K562 (cell line): ENCODE results near the gene VPS13D. TPM values are rescaled to one million over a fixed set of nuclear protein-coding genes. Genes with fewer than 3 reads are reported as not detected.

Experiments
- CBX1 ChIP-seq: sonication (generic); IDR thresholded peaks from 2 replicates; pipeline ENCODE4 v1.6.1; 2016; ENCODE audit warnings: antibody characterized with exemption, low read depth, mild to moderate bottlenecking
- CC2D1A ChIP-seq: fragments of 450-650 bp; IDR thresholded peaks from 2 replicates; pipeline ENCODE4 v1.6.1; 2017; ENCODE audit warnings: mild to moderate bottlenecking
- CTCF ChIP-seq, 3 experiments: IDR thresholded peaks in 2 of 3; conservative IDR thresholded peaks in 1 of 3; 2 replicates each; pipeline ENCODE4 v1.5.1; 2011 to 2012; ENCODE audit warnings: low read length in 3 of 3, mild to moderate bottlenecking in 3 of 3, control low read depth in 2 of 3, improper control_type of control experiment in 1 of 3, inconsistent platforms in 1 of 3, low read depth in 1 of 3, mixed read lengths in 1 of 3, moderate library complexity in 1 of 3; ENCODE audit not compliant: insufficient read depth in 2 of 3
- CXXC5 ChIP-seq: fragments of 250-450 bp; sonication (Bioruptor Pico); IDR thresholded peaks from 2 replicates; pipeline ENCODE4 v1.8.0; 2022; ENCODE audit warnings: inconsistent platforms, mild to moderate bottlenecking, moderate library complexity
- E2F5 ChIP-seq: sonication (generic); formaldehyde crosslinking; IDR thresholded peaks from 2 replicates; pipeline ENCODE4 v1.8.0; 2022; ENCODE audit warnings: mild to moderate bottlenecking, missing genetic modification reagents
- HDGF ChIP-seq: fragments of 450-650 bp; IDR thresholded peaks from 2 replicates; pipeline ENCODE4 v1.6.1; 2016
- HNRNPH1 ChIP-seq: fragments of 200-400 bp; formaldehyde crosslinking; optimal IDR thresholded peaks from 2 replicates; pipeline ENCODE3; 2017; ENCODE audit warnings: low read depth, mild to moderate bottlenecking, low read length, moderate library complexity
- JUND ChIP-seq, 2 experiments: IDR thresholded peaks; 2 replicates in 1 of 2; 3 replicates in 1 of 2; pipeline ENCODE4 v1.6.1; 2011; ENCODE audit warnings: borderline replicate concordance in 2 of 2, low read depth in 2 of 2, low read length in 2 of 2, improper control_type of control experiment in 1 of 2, missing biosample characterization in 1 of 2, missing genetic modification characterization in 1 of 2, missing genetic modification reagents in 1 of 2
- KAT8 ChIP-seq: fragments of 450-650 bp; IDR thresholded peaks from 2 replicates; pipeline ENCODE4 v1.6.1; 2016; ENCODE audit warnings: low read depth, mild to moderate bottlenecking
- NFRKB ChIP-seq: fragments of 450-650 bp; IDR thresholded peaks from 2 replicates; pipeline ENCODE4 v1.6.1; 2016; ENCODE audit warnings: low read depth
- PKNOX1 ChIP-seq: fragments of 450-650 bp; IDR thresholded peaks from 2 replicates; pipeline ENCODE4 v1.6.1; 2016
- POLR3A ChIP-seq: IDR thresholded peaks from 2 replicates; pipeline ENCODE4 v1.6.1; 2011; ENCODE audit warnings: borderline replicate concordance, mild to moderate bottlenecking, moderate library complexity; ENCODE audit not compliant: insufficient read length, insufficient read depth; ENCODE audit errors: extremely low read depth
- SMARCA4 ChIP-seq: fragments of 450-650 bp; IDR thresholded peaks from 2 replicates; pipeline ENCODE4 v1.6.1; 2016
- SRSF3 ChIP-seq: fragments of 200-400 bp; formaldehyde crosslinking; IDR thresholded peaks from 2 replicates; pipeline ENCODE4 v1.6.1; 2016; ENCODE audit warnings: mild to moderate bottlenecking, low read length, moderate library complexity; ENCODE audit not compliant: insufficient read depth
- TAF9B ChIP-seq: fragments of 450-650 bp; IDR thresholded peaks from 2 replicates; pipeline ENCODE4 v1.6.1; 2018; ENCODE audit warnings: mild to moderate bottlenecking; ENCODE audit not compliant: partially characterized antibody
- TEAD2 ChIP-seq: fragments of 450-650 bp; IDR thresholded peaks from 2 replicates; pipeline ENCODE4 v1.6.1; 2016; ENCODE audit warnings: missing genetic modification characterization, control low read depth, missing compliant biosample characterization
- WHSC1 ChIP-seq: IDR thresholded peaks from one replicate; pipeline ENCODE4 v1.6.1; 2012; ENCODE audit warnings: low read length, control low read depth, inconsistent platforms
- ZFX ChIP-seq: sonication (generic); formaldehyde crosslinking; IDR thresholded peaks from 2 replicates; pipeline ENCODE4 v1.8.0; 2022; ENCODE audit warnings: mild to moderate bottlenecking, missing genetic modification reagents, moderate library complexity
- ZHX1 ChIP-seq: fragments of 150-350 bp; conservative IDR thresholded peaks from 2 replicates; pipeline ENCODE4 v1.6.1; 2014; ENCODE audit warnings: low read length
- ZNF311 ChIP-seq: fragments of 250-450 bp; sonication (Bioruptor Pico); IDR thresholded peaks from 2 replicates; pipeline ENCODE4 v1.4.0; 2020; ENCODE audit warnings: mild to moderate bottlenecking, moderate library complexity
- ZNF316 ChIP-seq: fragments of 450-650 bp; IDR thresholded peaks from 2 replicates; pipeline ENCODE4 v1.6.1; 2016
- ZNF408 ChIP-seq: fragments of 250-450 bp; sonication (Bioruptor Pico); IDR thresholded peaks from 2 replicates; pipeline ENCODE4 v1.4.0; 2020; ENCODE audit warnings: low read depth, mild to moderate bottlenecking, moderate library complexity
- polyA plus RNA-seq, 8 experiments: library from polyadenylated mRNA; depleted of rRNA in 4 of 8; stranded (reverse) in 5 of 8; unstranded in 3 of 8; fragments of >200 nt; fragmentation: Nextera tagmentation in 2 of 8; fragmentation: Illumina TruSeq in 1 of 8; extraction: Ambion mirVana in 2 of 8; extraction: Trizol in 1 of 8; gene quantifications; 2 replicates each; pipeline versions ENCODE4 v1.2.1 to v1.2.3, GENCODE V29; 2011 to 2014; ENCODE audit warnings: inconsistent platforms in 1 of 8, missing spikeins in 1 of 8
- total RNA-seq, 7 experiments: library from RNA; depleted of rRNA in 6 of 7; stranded (reverse); fragments of >200 nt in 6 of 7; fragmentation: Illumina TruSeq in 2 of 7; extraction: Trizol in 2 of 7; gene quantifications; 2 replicates each; pipeline versions ENCODE4 v1.2.1 to v1.2.3, GENCODE V29; 2011 to 2021; ENCODE audit warnings: low replicate concordance in 1 of 7

VPS13D gene
- total and polyA plus RNA-seq, 9 of the 15 experiments (the other 6 are each of a cell fraction or from before 2014, with no cell fraction given), result 6.1 to 51.5 (median 38.5) TPM

- TF ChIP-seq NFRKB, result peak; percentile 79; the same call in 1 of the 2 replicates
- no peak for TF ChIP-seq SRSF3
- TF ChIP-seq WHSC1, result no peak
- no peak for TF ChIP-seq CC2D1A
- no peak for TF ChIP-seq TAF9B
- TF ChIP-seq E2F5 (CRISPR knock-in tag), result no peak
- TF ChIP-seq HDGF, result no peak
- no peak for TF ChIP-seq JUND (IDR thresholded peaks at IDR 0.05; ENCODE audit: borderline replicate concordance, low read depth, low read length)
- TF ChIP-seq JUND (tag; IDR thresholded peaks at IDR 0.05; ENCODE audit: borderline replicate concordance, low read depth, low read length), result peak; percentile 74; the same call in 1 of the 3 replicates
- no peak for TF ChIP-seq CTCF (IDR thresholded peaks at IDR 0.05 in 2 of 3, conservative IDR thresholded peaks at IDR 0.05 in 1 of 3; ENCODE audit: insufficient read depth in 2 of 3, low read depth in 1 of 3, low read length in 3 of 3)
- TF ChIP-seq TEAD2, result no peak
- TF ChIP-seq ZFX (CRISPR knock-in tag), result no peak
- peak; percentile 75; the same call in 1 of the 2 replicates for TF ChIP-seq SMARCA4
- no peak for TF ChIP-seq POLR3A
- TF ChIP-seq ZHX1, result no peak
- peak; percentile 35; the same call in 1 of the 2 replicates for TF ChIP-seq CXXC5 (CRISPR knock-in tag)
- no peak for TF ChIP-seq CBX1
- TF ChIP-seq PKNOX1, result peak; percentile 54
- no peak for TF ChIP-seq ZNF311 (CRISPR knock-in tag)
- no peak for TF ChIP-seq ZNF408
- no peak for TF ChIP-seq HNRNPH1
- peak; percentile 66; the same call in 1 of the 2 replicates for TF ChIP-seq KAT8
- TF ChIP-seq ZNF316, result peak; percentile 16; the same call in 1 of the 2 replicates
These were observed 178.8 kb downstream of the VPS13D start (continued) for GRCh38 chr1:12408662-12409061.
